ENCODE measurements around the gene HBG1. TPM values are rescaled to one million over a fixed set of nuclear protein-coding genes. Genes with fewer than 3 reads are reported as not detected.

HBG1 gene
- total RNA-seq, 1 experiment from 2014 or later: not detected

GRCh38 chr11:5276697-5277096, 27.0 kb upstream of the HBG1 start:
- Histone ChIP-seq H3K27me3 (ENCODE audit: insufficient read depth, low read length) (no peaks in the 10 kb centered on the region), H4K5ac (ENCODE audit: insufficient read length, low read depth, low read length) (no peak overlapping the region), H4K20me1 (ENCODE audit: control insufficient read depth, insufficient read depth, insufficient read length) (no peaks in the 10 kb centered on the region), H3K27ac (ENCODE audit: insufficient read length, low read depth, low read length) (no peak overlapping the region), H2AK5ac (ENCODE audit: insufficient read length, low read length) (no peak overlapping the region), H3K79me2 (ENCODE audit: insufficient read depth, low read length) (no peaks in the 10 kb centered on the region), H2AFZ (ENCODE audit: low read length) (no peak overlapping the region), H2BK120ac (ENCODE audit: low read depth, low read length, poor library complexity, severe bottlenecking) (no peak overlapping the region), H3K23me2 (ENCODE audit: insufficient read length, low read depth, low read length, poor library complexity, severe bottlenecking) (no peaks in the 10 kb centered on the region), H2BK20ac (ENCODE audit: low read depth, low read length, poor library complexity, severe bottlenecking) (no peak overlapping the region), H4K8ac (replicated peaks; ENCODE audit: insufficient read length, low read depth, low read length) (no peak overlapping the region), H3K18ac (ENCODE audit: insufficient read length, low read depth, low read length) (no peak overlapping the region), H3K9ac (ENCODE audit: extremely low read depth, insufficient read length, low read length) (no peak overlapping the region), H2BK12ac (ENCODE audit: insufficient read length, low read depth, low read length) (no peak overlapping the region), H3K14ac (ENCODE audit: insufficient read depth, low read length) (no peak overlapping the region), H3K23ac (ENCODE audit: insufficient read length, low read depth, low read length) (no peak overlapping the region), H2BK5ac (ENCODE audit: insufficient read length, low read length) (no peak overlapping the region), H3K79me1 (ENCODE audit: insufficient read depth, low read depth, low read length, poor library complexity, severe bottlenecking) (no peaks in the 10 kb centered on the region), H3K9me3 (ENCODE audit: control insufficient read depth, low read depth, low read length) (no peaks in the 10 kb centered on the region), H2BK15ac (ENCODE audit: low read depth, low read length) (no peak overlapping the region), H3K4me1 (ENCODE audit: insufficient read depth, low read length) (no peaks in the 10 kb centered on the region), H3K56ac (ENCODE audit: insufficient read length, low read depth, low read length) (no peak overlapping the region), H3K4me2 (ENCODE audit: insufficient read depth, insufficient read length, low read length) (no peak overlapping the region), H3K4ac (ENCODE audit: low read depth, low read length) (no peak overlapping the region), H4K91ac (ENCODE audit: insufficient read length, low read depth, low read length) (no peak overlapping the region), H3T11ph (ENCODE audit: low read length) (no peak overlapping the region)
- Mint-ChIP-seq H3K4me3 (no peak overlapping the region), H3K4me1 (peaks cover 10 to 13% of the 10 kb centered on the region in 2 experiments), H3K27me3 (ENCODE audit: low read depth) (no peaks in the 10 kb centered on the region), H3K9me3 (no peaks in the 10 kb centered on the region), H3K27ac (no peak overlapping the region), H3K36me3 (ENCODE audit: insufficient read depth in 1 of 3, low read depth in 3 of 3) (no peaks in the 10 kb centered on the region)
- TF ChIP-seq, protein P1, sequence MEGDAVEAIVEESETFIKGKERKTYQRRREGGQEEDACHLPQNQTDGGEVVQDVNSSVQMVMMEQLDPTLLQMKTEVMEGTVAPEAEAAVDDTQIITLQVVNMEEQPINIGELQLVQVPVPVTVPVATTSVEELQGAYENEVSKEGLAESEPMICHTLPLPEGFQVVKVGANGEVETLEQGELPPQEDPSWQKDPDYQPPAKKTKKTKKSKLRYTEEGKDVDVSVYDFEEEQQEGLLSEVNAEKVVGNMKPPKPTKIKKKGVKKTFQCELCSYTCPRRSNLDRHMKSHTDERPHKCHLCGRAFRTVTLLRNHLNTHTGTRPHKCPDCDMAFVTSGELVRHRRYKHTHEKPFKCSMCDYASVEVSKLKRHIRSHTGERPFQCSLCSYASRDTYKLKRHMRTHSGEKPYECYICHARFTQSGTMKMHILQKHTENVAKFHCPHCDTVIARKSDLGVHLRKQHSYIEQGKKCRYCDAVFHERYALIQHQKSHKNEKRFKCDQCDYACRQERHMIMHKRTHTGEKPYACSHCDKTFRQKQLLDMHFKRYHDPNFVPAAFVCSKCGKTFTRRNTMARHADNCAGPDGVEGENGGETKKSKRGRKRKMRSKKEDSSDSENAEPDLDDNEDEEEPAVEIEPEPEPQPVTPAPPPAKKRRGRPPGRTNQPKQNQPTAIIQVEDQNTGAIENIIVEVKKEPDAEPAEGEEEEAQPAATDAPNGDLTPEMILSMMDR (conservative IDR thresholded peaks at IDR 0.05): no peak
- no peak for DNase-seq
- no CpG with 5 or more reads among the region's 2 CpGs for WGBS (ENCODE audit: extremely low coverage, insufficient read length, low lambda C conversion rate)
